ENCODE results near the gene HDGFL2. TPM values are rescaled to one million over a fixed set of nuclear protein-coding genes. Genes with fewer than 3 reads are reported as not detected.

The HDGFL2 gene
- total RNA-seq, 1 experiment from 2014 or later = 24.5 TPM

DNA sequence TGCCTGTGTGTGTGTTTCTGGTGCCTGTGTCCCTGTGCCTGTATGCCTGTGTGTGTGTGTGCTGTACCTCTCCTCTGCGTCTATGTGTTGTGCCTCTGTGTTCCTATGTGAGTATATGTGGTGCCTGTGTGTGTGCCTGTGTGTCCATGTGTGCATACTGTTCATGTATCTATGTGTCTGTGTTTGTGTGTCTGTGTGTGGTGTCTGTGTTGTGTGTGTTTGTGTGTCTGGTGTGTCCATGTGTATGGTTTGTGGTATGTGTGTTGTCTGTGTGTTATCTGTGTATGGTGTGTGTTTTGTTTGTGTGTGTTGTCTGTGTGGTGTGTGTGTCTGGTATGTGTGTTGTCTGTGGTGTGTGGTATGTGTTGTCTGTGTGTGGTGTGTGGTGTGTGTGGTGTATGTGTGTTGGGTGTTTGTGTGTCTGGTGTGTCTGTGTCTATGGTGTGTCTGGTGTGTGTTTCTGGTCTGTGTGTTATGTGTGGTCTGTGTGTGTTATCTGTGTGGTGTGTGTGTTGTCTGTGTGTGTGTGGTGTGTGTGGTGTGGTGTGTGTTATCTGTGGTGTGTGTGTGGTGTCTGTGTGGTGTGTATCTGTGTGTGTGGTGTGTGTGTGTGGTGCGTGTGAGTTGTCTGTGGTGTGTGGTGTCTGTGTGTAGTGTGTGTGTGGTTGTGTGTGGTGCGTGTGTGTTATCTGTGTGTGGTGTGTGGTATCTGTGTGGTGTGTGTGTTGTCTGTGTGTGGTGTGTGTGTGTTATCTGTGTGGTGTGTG, 20.4 kb downstream of the HDGFL2 start:
- DNase-seq (ENCODE audit: low read depth, low spot score) = no peak
- in situ Hi-C loops (cut with HindIII; ENCODE audit: low pct_unique_long_range_greater_than_20kb, low sequenced_read_pairs) = no loop called here

DNA sequence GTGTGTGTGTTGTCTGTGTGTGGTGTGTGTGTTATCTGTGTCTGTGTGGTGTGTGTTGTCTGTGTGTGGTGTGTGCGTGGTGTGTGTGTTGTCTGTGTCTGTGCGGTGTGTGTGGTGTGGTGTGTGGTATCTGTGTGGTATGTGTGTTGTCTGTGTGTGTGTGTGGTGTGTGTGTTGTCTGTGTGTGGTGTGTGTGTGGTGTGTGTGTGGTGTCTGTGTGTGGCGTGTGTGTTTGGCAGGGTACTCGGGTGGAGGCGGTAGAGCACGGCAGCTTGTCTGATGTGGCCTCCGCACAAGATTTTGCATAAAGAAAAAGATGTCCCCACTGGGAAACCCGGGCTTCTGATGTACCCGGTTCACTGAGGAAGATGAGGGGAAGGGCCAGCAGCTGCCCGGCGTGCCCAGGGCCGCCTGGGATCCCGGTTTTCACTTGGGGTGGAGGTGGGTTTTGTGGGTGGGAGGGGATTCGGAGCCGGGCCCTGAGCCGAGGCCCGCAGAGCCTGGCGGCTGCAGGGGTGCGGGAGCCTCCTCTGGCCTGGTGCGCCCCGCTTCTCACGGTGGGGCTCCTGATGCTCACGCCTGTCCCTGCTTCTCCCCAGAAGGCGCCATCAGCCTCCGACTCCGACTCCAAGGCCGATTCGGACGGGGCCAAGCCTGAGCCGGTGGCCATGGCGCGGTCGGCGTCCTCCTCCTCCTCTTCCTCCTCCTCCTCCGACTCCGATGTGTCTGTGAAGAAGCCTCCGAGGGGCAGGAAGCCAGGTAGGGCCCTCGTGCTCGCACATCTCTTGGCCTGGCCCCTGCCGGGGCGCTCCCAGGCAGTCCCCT, 21.2 kb downstream of the HDGFL2 start:
- in situ Hi-C loops (cut with HindIII; ENCODE audit: low pct_unique_long_range_greater_than_20kb, low sequenced_read_pairs) = no loop called here
- DNase-seq (ENCODE audit: low read depth, low spot score) = no peak

DNA sequence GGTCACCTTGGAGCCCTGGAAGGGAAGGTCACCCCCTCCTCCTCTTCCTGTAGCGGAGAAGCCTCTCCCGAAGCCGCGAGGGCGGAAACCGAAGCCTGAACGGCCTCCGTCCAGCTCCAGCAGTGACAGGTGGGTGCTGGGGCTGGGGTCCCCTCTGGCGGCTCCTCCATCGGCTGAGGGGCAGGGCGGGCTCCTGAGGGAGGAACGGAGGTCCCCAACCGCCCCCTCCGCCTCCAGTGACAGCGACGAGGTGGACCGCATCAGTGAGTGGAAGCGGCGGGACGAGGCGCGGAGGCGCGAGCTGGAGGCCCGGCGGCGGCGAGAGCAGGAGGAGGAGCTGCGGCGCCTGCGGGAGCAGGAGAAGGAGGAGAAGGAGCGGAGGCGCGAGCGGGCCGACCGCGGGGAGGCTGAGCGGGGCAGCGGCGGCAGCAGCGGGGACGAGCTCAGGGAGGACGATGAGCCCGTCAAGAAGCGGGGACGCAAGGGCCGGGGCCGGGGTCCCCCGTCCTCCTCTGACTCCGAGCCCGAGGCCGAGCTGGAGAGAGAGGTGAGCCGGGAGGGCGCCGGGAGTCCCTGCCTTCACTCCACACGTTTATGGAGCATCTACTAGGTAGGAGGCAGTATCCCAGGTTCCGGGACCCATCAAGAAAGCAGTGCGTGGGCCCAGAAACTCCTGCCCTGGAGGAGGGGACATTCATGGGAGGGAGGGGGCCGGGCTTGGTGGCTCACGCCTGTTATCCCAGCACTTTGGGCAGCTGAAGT, 22.0 kb downstream of the HDGFL2 start:
- in situ Hi-C loops (cut with HindIII; ENCODE audit: low pct_unique_long_range_greater_than_20kb, low sequenced_read_pairs) = no loop called here

DNA sequence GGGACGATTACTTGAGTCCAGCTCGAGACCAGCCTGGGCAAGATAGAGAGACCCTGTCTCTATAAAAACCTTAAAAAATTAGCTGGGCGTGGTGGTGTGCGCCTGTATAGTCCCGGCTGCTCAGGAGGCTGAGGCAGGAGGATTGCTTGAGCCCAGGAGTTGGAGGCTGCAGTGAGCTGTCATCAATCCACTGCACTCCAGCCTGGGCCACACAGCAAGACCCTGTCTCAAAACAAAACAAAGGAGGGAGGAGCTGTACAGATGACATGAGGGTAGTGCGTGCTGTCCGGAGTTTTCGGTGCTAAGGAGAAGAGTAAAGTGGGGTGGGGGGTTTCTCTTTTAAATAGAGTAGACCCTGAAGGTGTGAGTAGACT, 22.6 kb downstream of the HDGFL2 start:
- no peak for DNase-seq (ENCODE audit: low read depth, low spot score)
- in situ Hi-C loops (cut with HindIII; ENCODE audit: low pct_unique_long_range_greater_than_20kb, low sequenced_read_pairs) = no loop called here

More for the DNA sequence above, 22.0 kb downstream of the HDGFL2 start:
- DNase-seq (ENCODE audit: low read depth, low spot score) = no peak

DNA sequence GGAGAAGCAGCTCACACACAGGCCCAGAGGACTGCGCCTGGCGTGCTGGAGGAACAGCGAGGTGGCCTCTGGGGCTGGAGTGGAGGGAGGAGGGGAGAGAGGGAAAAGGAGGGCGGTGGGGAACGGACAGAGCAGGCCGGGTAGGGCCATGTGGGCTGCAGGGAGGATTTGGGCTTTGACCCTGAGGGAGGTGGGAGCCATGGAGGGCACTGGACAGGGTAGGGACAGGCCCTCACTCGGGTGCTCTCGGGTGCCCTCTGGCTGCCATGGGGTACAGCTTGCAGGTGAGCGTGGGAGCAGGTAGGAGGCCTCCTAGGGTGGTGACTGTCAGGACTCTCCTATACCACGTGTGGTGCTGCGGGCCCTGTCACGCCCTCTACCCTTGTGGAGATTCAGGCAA, 23.4 kb downstream of the HDGFL2 start:
- in situ Hi-C loops (cut with HindIII; ENCODE audit: low pct_unique_long_range_greater_than_20kb, low sequenced_read_pairs) = no loop called here
- DNase-seq (ENCODE audit: low read depth, low spot score) = no peak

DNA sequence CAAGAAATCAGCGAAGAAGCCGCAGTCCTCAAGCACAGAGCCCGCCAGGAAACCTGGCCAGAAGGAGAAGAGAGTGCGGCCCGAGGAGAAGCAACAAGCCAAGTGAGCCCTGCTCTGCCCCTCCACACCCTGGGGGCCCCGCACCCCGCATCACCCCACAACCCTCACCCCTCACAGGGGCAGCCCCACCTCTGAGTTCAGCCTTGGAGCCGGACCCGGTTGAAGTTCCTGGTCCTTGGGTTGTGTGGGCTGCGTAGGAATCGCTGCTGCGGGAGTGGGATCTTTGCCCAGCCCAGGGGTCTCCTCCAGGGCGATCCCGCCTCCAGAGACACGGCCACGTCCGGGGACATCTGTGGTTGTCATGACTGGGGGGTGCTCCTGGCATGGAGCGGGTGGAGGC, 24.2 kb downstream of the HDGFL2 start:
- no peak for DNase-seq (ENCODE audit: low read depth, low spot score)
- in situ Hi-C loops (cut with HindIII; ENCODE audit: low pct_unique_long_range_greater_than_20kb, low sequenced_read_pairs) = no loop called here

DNA sequence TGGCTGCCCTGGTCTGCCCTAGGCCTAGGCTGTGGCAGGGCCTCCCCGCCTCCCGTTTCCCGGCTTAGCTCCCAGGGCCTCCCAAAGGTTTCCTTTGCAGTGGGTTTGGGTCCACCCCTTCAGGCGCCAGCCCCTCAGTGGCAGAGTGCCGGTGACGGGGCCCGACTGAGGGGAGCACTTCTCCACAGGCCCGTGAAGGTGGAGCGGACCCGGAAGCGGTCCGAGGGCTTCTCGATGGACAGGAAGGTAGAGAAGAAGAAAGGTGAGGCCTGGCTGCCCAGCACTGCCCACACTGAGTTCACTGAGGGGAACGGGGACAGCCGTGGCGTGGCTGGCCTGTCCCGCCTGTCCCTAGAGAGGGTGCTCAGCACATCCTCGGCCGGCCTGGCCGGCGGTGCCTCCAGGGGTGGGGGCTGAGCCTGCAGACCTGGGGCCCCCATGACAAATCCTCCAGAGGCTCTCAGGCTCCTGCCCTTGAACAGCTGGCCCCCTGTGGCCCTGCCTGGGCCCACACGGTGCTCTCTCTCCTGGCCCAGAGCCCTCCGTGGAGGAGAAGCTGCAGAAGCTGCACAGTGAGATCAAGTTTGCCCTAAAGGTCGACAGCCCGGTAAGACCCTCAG, 25.8 kb downstream of the HDGFL2 start:
- no peak for DNase-seq (ENCODE audit: low read depth, low spot score)
- in situ Hi-C loops (cut with HindIII; ENCODE audit: low pct_unique_long_range_greater_than_20kb, low sequenced_read_pairs) = no loop called here

DNA sequence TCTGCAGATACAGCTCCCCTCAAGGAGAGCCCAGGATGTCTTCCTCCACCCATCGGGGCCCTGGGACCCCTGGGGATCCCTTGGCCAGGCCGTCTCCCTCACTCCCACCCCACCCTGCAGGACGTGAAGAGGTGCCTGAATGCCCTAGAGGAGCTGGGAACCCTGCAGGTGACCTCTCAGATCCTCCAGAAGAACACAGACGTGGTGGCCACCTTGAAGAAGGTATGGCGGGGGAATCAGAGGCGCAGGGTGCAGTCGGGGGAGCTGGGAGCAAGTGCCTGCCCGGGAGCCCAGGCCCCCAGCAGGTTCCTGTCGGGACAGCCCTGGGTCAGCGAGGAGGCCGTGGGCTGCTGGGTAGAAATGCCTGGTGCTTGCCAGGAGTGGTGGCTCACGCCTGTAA, 26.6 kb downstream of the HDGFL2 start:
- DNase-seq (ENCODE audit: low read depth, low spot score) = no peak
- in situ Hi-C loops (cut with HindIII; ENCODE audit: low pct_unique_long_range_greater_than_20kb, low sequenced_read_pairs) = no loop called here

DNA sequence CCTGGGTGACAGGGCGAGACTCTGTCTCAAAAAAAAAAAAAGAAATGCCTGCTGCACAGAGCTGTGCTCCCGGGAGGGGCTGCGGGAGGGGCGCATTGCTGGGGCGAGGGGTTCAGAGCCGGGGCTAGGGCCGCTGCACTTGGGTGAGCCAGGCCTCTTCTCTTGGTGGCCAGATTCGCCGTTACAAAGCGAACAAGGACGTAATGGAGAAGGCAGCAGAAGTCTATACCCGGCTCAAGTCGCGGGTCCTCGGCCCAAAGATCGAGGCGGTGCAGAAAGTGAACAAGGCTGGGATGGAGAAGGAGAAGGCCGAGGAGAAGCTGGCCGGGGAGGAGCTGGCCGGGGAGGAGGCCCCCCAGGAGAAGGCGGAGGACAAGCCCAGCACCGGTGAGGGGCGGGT, 27.2 kb downstream of the HDGFL2 start:
- in situ Hi-C loops (cut with HindIII; ENCODE audit: low pct_unique_long_range_greater_than_20kb, low sequenced_read_pairs) = no loop called here
- no peak for DNase-seq (ENCODE audit: low read depth, low spot score)

DNA sequence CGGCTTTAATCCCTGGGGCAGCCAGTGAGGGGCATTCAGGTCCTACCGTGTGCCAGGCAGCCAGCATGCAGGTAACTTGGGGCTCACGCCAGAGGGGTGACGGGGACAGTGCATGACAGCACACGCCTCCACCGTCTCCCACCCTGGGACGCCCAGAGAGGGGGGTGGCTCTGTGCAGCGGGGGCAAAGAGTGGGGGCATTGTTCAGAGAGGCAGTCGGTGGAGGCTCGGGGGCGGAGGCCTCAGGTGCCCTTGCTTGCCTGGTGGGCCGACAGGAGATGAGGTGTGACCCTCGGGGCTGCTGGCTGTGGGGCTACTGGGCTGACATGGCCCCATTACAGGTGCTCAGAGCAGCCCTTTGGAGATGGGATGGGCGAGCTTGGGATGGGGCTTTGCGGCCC, 27.8 kb downstream of the HDGFL2 start:
- in situ Hi-C loops (cut with HindIII; ENCODE audit: low pct_unique_long_range_greater_than_20kb, low sequenced_read_pairs) = no loop called here
- DNase-seq (ENCODE audit: low read depth, low spot score) = no peak

DNA sequence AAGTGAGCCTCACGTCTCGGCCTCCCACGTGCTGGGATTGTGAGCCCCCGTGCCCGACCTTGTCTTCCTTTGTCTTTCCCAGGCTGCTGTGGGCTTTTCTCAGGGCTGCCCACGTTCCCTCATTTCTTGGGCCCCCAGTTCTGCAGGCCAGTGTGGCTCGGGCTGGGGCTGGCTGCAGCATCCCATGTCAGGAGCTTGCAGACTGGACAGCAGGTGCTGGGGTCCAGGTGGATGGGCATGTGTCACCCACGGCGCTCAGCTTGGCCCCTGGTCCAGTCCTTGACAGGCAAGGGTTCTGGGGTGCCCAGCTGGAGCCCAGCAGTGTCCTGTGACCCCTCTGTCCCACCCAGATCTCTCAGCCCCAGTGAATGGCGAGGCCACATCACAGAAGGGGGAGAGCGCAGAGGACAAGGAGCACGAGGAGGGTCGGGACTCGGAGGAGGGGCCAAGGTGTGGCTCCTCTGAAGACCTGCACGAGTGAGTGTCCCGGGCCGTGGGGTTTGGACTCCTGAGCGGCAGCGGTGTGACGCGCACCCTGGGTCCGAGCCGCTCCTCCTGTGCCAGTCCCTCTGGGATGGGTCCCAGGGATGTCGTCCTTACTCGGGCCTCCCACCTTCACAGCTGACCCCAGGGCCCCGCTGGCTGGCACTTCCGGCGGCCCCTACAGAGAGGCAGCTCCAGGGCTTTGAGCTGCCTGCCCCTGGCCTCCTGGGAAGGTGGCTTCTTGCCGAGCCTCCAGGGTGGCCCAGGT, 28.9 kb downstream of the HDGFL2 start:
- DNase-seq (ENCODE audit: low read depth, low spot score) = no peak
- in situ Hi-C loops (cut with HindIII; ENCODE audit: low pct_unique_long_range_greater_than_20kb, low sequenced_read_pairs) = no loop called here

DNA sequence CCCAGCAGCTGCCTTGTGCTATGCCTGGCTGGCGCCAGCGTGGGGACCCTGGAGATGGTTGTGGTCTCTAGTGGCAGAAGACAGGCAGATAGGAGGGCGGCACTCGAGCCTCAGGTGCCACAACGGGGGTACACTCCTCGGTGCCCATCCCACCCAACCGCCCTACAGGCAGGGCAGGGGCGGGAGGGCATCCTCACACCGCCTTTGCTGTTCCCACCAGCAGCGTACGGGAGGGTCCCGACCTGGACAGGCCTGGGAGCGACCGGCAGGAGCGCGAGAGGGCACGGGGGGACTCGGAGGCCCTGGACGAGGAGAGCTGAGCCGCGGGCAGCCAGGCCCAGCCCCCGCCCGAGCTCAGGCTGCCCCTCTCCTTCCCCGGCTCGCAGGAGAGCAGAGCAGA, 29.6 kb downstream of the HDGFL2 start:
- no peak for DNase-seq (ENCODE audit: low read depth, low spot score)

DNA sequence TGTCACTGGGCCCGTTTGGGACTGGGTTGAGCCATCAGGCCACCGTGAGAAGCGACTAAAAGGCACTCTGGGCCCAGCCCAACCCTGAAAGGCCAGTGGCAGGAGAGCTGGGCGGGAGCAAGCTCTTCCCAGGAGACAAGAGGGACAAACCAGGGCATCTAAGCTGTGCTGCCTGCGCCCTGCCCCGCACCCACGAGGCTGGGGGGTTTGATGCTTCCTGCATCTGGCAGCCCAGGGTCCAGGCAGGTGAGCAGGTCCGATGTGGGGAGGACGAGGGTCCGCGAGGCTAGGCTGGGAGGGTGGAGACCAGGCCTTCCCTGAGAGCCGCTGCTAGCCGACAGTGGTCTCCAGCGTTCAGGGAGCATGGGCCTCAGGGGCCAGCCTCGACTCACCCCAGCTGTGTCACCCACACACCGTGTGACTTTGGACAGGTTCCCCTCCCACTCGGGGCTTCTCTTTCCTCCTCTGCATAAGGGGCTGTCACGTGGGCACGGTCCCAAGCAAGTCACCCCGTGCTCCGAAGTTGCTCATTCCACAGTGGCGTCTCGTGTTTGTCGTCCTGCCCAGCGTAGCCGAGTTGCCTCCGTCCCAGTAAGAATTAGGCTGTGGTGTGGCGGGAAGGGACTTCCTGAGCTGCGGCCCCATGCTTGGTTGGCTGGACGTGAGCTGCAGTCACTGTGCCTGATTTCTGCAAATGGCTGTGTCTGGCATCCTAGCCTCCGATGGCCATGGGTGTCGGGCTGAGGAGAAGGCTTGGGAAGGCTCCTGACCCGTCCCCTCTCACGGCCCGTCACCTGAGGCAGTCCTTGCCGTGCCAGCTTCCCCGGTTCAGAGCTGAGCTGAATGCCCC, 30.4 kb downstream of the HDGFL2 start:
- in situ Hi-C loops (cut with HindIII; ENCODE audit: low pct_unique_long_range_greater_than_20kb, low sequenced_read_pairs) = no loop called here
- no peak for DNase-seq (ENCODE audit: low read depth, low spot score)

More for the DNA sequence above, 29.6 kb downstream of the HDGFL2 start:
- in situ Hi-C loops (cut with HindIII; ENCODE audit: low pct_unique_long_range_greater_than_20kb, low sequenced_read_pairs) = no loop called here

DNA sequence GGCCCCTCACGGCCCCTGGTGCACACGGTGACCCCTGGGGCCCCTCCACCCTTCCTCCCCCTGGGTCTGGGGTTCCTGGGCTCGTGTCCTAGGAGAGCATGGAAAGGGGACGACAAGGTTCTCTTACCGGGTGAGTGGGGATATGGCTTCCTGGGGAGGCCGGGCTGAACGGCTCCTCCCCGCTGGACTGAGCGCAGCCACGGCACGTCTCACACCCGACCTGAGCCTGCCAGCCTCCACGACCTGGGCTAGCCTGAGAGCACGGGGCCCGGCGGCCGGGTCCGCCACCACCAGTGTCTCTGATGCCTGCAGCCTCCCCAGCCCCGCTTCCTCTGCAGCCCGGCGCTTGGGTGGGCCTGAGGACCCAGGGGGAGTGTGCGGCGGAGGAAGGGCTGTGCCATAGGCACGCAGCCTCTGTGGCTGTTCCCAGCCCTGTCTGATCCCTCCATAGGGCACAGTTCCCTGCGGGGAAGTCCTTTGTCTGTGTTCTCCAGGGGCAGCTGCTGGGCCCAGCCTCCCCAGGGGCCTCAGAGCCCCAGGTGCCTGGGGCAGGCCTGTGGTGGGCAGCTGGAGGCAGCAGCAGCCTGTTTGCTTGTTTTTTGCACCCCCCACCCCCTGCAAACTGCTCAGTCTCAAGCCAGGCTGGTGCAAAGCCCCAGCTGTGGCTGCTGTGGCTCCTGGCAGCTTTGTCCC, 31.2 kb downstream of the HDGFL2 start:
- in situ Hi-C loops (cut with HindIII; ENCODE audit: low pct_unique_long_range_greater_than_20kb, low sequenced_read_pairs) = no loop called here
- DNase-seq (ENCODE audit: low read depth, low spot score) = no peak

DNA sequence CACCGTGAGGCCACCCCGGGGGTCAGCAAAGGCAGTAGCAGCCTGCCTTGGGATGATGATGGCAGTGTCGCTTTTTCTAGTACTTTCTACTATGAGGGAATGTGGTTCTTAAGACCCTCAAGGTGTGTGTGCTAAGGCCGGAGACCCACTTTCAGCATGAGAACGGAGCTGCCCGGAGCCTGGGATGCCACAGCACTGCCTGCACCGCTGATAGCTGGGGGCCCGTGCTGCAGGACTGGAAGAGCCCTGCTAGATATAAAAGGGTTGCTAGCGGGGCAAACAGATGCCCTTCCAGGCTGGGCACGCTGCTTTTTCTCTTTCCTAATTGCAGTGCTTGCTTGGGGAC, 31.7 kb downstream of the HDGFL2 start:
- no peak for DNase-seq (ENCODE audit: low read depth, low spot score)
- in situ Hi-C loops (cut with HindIII; ENCODE audit: low pct_unique_long_range_greater_than_20kb, low sequenced_read_pairs) = no loop called here

DNA sequence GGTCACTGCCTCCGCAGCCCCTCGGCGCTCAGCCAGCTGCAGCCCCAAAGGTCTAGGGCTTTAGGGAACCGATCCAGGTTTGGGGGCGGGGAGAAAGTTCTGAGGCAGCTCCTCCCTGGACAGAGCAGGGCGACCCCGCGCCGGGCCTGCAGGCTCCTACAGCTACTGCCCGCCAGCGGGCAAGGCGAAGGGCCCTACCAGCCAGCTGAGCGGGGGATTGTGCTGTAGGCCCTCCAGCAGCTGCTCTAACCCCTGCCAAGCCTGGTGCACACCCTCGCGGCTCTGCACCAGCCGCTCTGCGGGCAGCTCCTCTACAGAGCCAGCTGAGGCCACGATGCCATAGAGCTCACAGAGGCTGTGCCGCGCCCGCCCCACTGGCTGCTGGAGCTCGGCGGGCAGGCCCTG, 32.2 kb downstream of the HDGFL2 start:
- in situ Hi-C loops (cut with HindIII; ENCODE audit: low pct_unique_long_range_greater_than_20kb, low sequenced_read_pairs) = no loop called here
- DNase-seq (ENCODE audit: low read depth, low spot score) = no peak
